K562 (cell line): ENCODE measurements around the gene CDKL5. TPM values are rescaled to one million over a fixed set of nuclear protein-coding genes. Genes with fewer than 3 reads are reported as not detected.

ENCODE experiments used
- ATAC-seq: fragments of 200-7000 bp; cut with Tn5 transposase; 3 replicates; pipeline ENCODE4 v1.9.1; 2020; ENCODE audit warnings: moderate library complexity
- BruUV-seq: library from RNA; stranded (reverse); fragments of 400-500 nt; replicated peaks from 2 replicates; lab custom pipeline; 2021; lab: Mats Ljungman, UMichigan
- CTCF ChIA-PET: fragments of 300-600 bp; formaldehyde crosslinking; extraction: SDS; loops from one replicate; lab custom pipeline; 2021; ENCODE audit warnings: low intra/inter-chr PET ratio; lab: Yijun Ruan, JAX
- POLR2A ChIA-PET: fragments of 300-600, 350-650 bp; sonication (Branson Sonifier 250); formaldehyde crosslinking; extraction: SDS; loops from one replicate; lab custom pipeline; 2021; ENCODE audit warnings: antibody characterized with exemption, inconsistent platforms; lab: Yijun Ruan, JAX
- DNase-seq, 4 experiments: peaks; one replicate each; pipeline versions ENCODE4 v3.0.0 to v3.0.0-alpha.2; 2011 to 2018; ENCODE audit warnings: low spot score in 3 of 4, mixed read lengths in 3 of 4; ENCODE audit errors: extremely low read depth in 1 of 4
- FAIRE-seq: peaks from 2 replicates; lab custom pipeline; 2011; peaks lifted over from hg19 to GRCh38; lab: Jason Lieb, UNC
- H2AFZ ChIP-seq: 2 replicates; pipeline ENCODE4 v1.6.0; 2011; ENCODE audit warnings: low read depth, low read length, control low read depth, inconsistent platforms
- H3K27ac ChIP-seq: fragments of 200-600 bp; 3 replicates; pipeline ENCODE4 v1.8.0; 2011; ENCODE audit warnings: low read depth, mild to moderate bottlenecking, control low read depth, inconsistent platforms, low read length, moderate library complexity, mixed read lengths; ENCODE audit errors: extremely low read depth
- H3K27me3 ChIP-seq, 2 experiments: fragments of 300-600 bp in 1 of 2; 2 replicates in 1 of 2; 3 replicates in 1 of 2; pipeline versions ENCODE4 v1.6.0 to v1.8.0; 2011; ENCODE audit warnings: inconsistent platforms in 2 of 2, low read length in 2 of 2, mild to moderate bottlenecking in 1 of 2, mixed read lengths in 1 of 2, moderate library complexity in 1 of 2; ENCODE audit not compliant: control insufficient read depth in 2 of 2, insufficient read depth in 2 of 2
- H3K36me3 ChIP-seq: fragments of 300-600 bp; 3 replicates; pipeline ENCODE4 v1.8.0; 2011; ENCODE audit warnings: mild to moderate bottlenecking, low read length, inconsistent platforms; ENCODE audit not compliant: control insufficient read depth, insufficient read depth
- H3K4me1 ChIP-seq, 2 experiments: fragments of 200-600 bp in 1 of 2; replicated peaks in 1 of 2; 2 replicates in 1 of 2; 3 replicates in 1 of 2; pipeline versions ENCODE4 v1.5.1 to v1.8.0; 2011; ENCODE audit warnings: inconsistent platforms in 2 of 2, low read length in 2 of 2, mild to moderate bottlenecking in 1 of 2, mixed read lengths in 1 of 2, moderate library complexity in 1 of 2; ENCODE audit not compliant: control insufficient read depth in 2 of 2, insufficient read depth in 2 of 2
- H3K4me2 ChIP-seq: 2 replicates; pipeline ENCODE4 v1.6.1; 2011; ENCODE audit warnings: low read length, control low read depth, inconsistent platforms, mixed read lengths; ENCODE audit not compliant: insufficient read depth
- H3K4me3 ChIP-seq: fragments of 200-600 bp; sonication (generic), shearing (Covaris generic); 2 replicates; pipeline ENCODE4 v1.5.1; 2016; ENCODE audit warnings: control low read depth, inconsistent platforms
- H3K79me2 ChIP-seq: fragments of 200-600 bp; 3 replicates; pipeline ENCODE4 v1.8.0; 2011; ENCODE audit warnings: low read length, inconsistent platforms; ENCODE audit not compliant: control insufficient read depth, insufficient read depth
- H3K9ac ChIP-seq, 2 experiments: 2 replicates each; pipeline versions ENCODE4 v1.6.0 to v1.6.1; 2011; ENCODE audit warnings: low read depth in 2 of 2, low read length in 2 of 2, control low read depth in 1 of 2, inconsistent platforms in 1 of 2, mild to moderate bottlenecking in 1 of 2, mixed read lengths in 1 of 2; ENCODE audit not compliant: insufficient read depth in 1 of 2
- H3K9me1 ChIP-seq: one replicate; pipeline ENCODE4 v1.6.0; 2011; ENCODE audit warnings: inconsistent platforms, mild to moderate bottlenecking, low read length, moderate library complexity; ENCODE audit not compliant: control insufficient read depth, insufficient read depth
- H3K9me3 ChIP-seq: replicated peaks from 2 replicates; pipeline ENCODE4 v1.5.1; 2011; ENCODE audit warnings: low read depth, low read length, inconsistent platforms; ENCODE audit not compliant: control insufficient read depth, insufficient read depth
- H4K20me1 ChIP-seq: replicated peaks from 2 replicates; pipeline ENCODE4 v1.6.1; 2011; ENCODE audit warnings: low read length, inconsistent platforms, mixed read lengths; ENCODE audit not compliant: control insufficient read depth, insufficient read depth
- DNMT1 ChIP-seq: fragments of 450-650 bp; IDR thresholded peaks from 2 replicates; pipeline ENCODE4 v1.6.1; 2016; ENCODE audit warnings: antibody characterized with exemption, mild to moderate bottlenecking
- ETV6 ChIP-seq, 3 experiments: fragments of 150-350 bp in 1 of 3; sonication (generic) in 1 of 3; formaldehyde crosslinking in 1 of 3; IDR thresholded peaks; 2 replicates each; pipeline versions ENCODE4 v1.6.1 to v1.8.0; 2014 to 2022; ENCODE audit warnings: borderline replicate concordance in 2 of 3, low read depth in 2 of 3, antibody characterized with exemption in 1 of 3, low read length in 1 of 3, mild to moderate bottlenecking in 1 of 3, missing genetic modification reagents in 1 of 3
- HCFC1 ChIP-seq: IDR thresholded peaks from 2 replicates; pipeline ENCODE4 v1.6.1; 2012; ENCODE audit warnings: low read depth, low read length, improper control_type of control experiment
- HOXB6 ChIP-seq: fragments of 250-450 bp; sonication (Bioruptor Pico); IDR thresholded peaks from 2 replicates; pipeline ENCODE4 v1.5.1; 2022; ENCODE audit warnings: mild to moderate bottlenecking, borderline replicate concordance
- JUND ChIP-seq, 2 experiments: IDR thresholded peaks; 2 replicates in 1 of 2; 3 replicates in 1 of 2; pipeline ENCODE4 v1.6.1; 2011; ENCODE audit warnings: borderline replicate concordance in 2 of 2, low read depth in 2 of 2, low read length in 2 of 2, improper control_type of control experiment in 1 of 2, missing biosample characterization in 1 of 2, missing genetic modification characterization in 1 of 2, missing genetic modification reagents in 1 of 2
- ZBTB1 ChIP-seq: sonication (generic); formaldehyde crosslinking; IDR thresholded peaks from 2 replicates; pipeline ENCODE4 v1.8.1; 2023; ENCODE audit warnings: missing genetic modification reagents, low read depth, mild to moderate bottlenecking, borderline replicate concordance
- ZNF445 ChIP-seq: fragments of 250-450 bp; sonication (Bioruptor Pico); IDR thresholded peaks from 2 replicates; pipeline ENCODE4 v1.4.0; 2020; ENCODE audit warnings: low read depth, mild to moderate bottlenecking, moderate library complexity
- WGBS: fragments of 100-300 bp; shearing (Covaris generic); methylation state at CpG from one replicate; pipeline ENCODE4 v1.1.6; 2016; ENCODE audit warnings: low coverage, mixed read lengths; ENCODE audit not compliant: insufficient coverage; ENCODE audit errors: missing lambda C conversion rate; 5-methylcytosine and 5-hydroxymethylcytosine counted together
- in situ Hi-C: fragments of 300-500 bp; cut with MboI; formaldehyde crosslinking; loops from 4 replicates; pipeline ENCODE4 v1.15.0; 2018; ENCODE audit warnings: inconsistent platforms, mixed read lengths
- intact Hi-C: fragments of 100-400 bp; cut with micrococcal nuclease; formaldehyde crosslinking; loops from 2 replicates; pipeline ENCODE4 v1.14.2; 2022
- polyA plus RNA-seq, 8 experiments: library from polyadenylated mRNA; depleted of rRNA in 4 of 8; stranded (reverse) in 5 of 8; unstranded in 3 of 8; fragments of >200 nt; fragmentation: Nextera tagmentation in 2 of 8; fragmentation: Illumina TruSeq in 1 of 8; extraction: Ambion mirVana in 2 of 8; extraction: Trizol in 1 of 8; gene quantifications; 2 replicates each; pipeline versions ENCODE4 v1.2.1 to v1.2.3, GENCODE V29; 2011 to 2014; ENCODE audit warnings: inconsistent platforms in 1 of 8, missing spikeins in 1 of 8
- total RNA-seq, 7 experiments: library from RNA; depleted of rRNA in 6 of 7; stranded (reverse); fragments of >200 nt in 6 of 7; fragmentation: Illumina TruSeq in 2 of 7; extraction: Trizol in 2 of 7; gene quantifications; 2 replicates each; pipeline versions ENCODE4 v1.2.1 to v1.2.3, GENCODE V29; 2011 to 2021; ENCODE audit warnings: low replicate concordance in 1 of 7
- TF ChIP-seq, protein P1 (sequence below): sonication (generic); formaldehyde crosslinking; IDR thresholded peaks from 2 replicates; pipeline ENCODE4 v1.8.1; 2023; ENCODE audit warnings: missing genetic modification reagents, mild to moderate bottlenecking, borderline replicate concordance

Gene CDKL5
- total and polyA plus RNA-seq, 9 of the 15 experiments (the other 6 are each of a cell fraction or from before 2014, with no cell fraction given): under 0.01 to 0.21 (median 0.04) TPM

DNA sequence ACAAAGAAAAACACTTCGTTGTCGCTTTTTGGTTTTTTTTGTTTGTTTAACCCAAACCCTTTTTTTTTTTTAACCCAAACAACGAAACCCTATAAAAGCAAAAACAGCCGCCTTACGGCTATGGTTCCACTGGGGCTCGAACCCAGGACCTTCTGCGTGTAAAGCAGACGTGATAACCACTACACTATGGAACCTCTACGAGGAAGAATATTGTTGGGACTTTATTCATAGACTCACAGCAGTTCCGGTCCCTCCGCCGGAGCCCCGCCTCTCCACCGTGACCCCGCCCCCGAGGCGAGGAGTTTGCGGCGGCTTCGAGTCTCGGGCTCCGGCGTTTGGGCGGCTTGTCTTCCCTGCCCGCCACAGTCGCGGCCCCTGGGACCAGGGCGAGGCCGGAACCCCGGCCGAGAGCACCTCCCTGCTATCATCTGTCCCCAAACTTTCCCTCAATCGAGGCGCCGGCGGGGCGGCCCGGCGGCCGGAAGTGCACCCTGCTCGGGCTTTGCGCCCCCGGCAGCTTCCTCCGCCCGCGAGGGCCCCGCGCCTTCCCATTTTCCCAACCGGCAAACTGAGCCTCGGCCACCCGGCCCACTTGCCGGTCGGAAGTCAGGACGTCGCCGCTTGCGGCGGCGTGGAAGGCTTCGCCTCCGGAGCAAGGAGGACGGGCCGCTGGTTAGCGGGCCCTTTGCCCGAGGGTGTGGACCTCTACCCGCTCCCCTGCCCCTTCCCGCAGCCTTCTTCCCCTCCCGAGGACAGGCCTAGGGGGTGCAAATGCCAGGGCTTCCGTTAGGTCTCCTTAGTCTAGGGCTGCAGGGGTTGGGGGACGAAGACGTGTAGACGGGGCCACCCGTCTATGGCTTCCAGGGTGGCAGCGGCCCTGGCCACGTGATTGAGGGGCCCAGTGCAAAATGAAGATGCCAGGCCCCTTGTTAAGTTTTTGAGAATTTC, 249.7 kb downstream of the CDKL5 start:
- ChIA-PET CTCF (no interaction called here), POLR2A (no interaction called here)
- Histone ChIP-seq H3K27me3 (no peaks in the 10 kb centered on the region), H3K27ac (peak overlapping the region; percentile 76; the same call in 2 of the 3 replicates), H2AFZ (peak overlapping the region; percentile 85), H3K79me2 (no peaks in the 10 kb centered on the region), H3K4me2 (peak overlapping the region; percentile 64), H3K9ac (peak overlapping the region; percentile 77 to 92), H4K20me1 (no peaks in the 10 kb centered on the region), H3K4me1 (peaks cover 0 to 10% of the 10 kb centered on the region in 2 experiments; a peak in 3 of 5 replicates), H3K9me3 (no peaks in the 10 kb centered on the region), H3K36me3 (no peaks in the 10 kb centered on the region), H3K4me3 (peak overlapping the region; percentile 70), H3K9me1 (no peaks in the 10 kb centered on the region)
- FAIRE-seq (peak; percentile 65), ATAC-seq (peak; percentile 85), DNase-seq (peak; percentile 75 to 86 (median 85))
- 1% methylated on average over 23 of the region's 74 CpGs for WGBS
- in situ Hi-C loops: no loop called here
- intact Hi-C loops: no loop called here
- no TSS peak for BruUV-seq
- TF ChIP-seq HOXB6 (CRISPR knock-in tag) (no peak), ETV6 (IDR thresholded peaks at IDR 0.05; ENCODE audit: borderline replicate concordance in 1 of 2, low read depth in 2 of 2, low read length in 1 of 2) (no peak), ETV6 (CRISPR knock-in tag; IDR thresholded peaks at IDR 0.05; ENCODE audit: borderline replicate concordance) (no peak), JUND (IDR thresholded peaks at IDR 0.05; ENCODE audit: borderline replicate concordance, low read depth, low read length) (no peak), JUND (tag; IDR thresholded peaks at IDR 0.05; ENCODE audit: borderline replicate concordance, low read depth, low read length) (no peak), ZNF445 (CRISPR knock-in tag) (no peak), ZBTB1 (CRISPR knock-in tag) (no peak), HCFC1 (no peak), DNMT1 (no peak)
- TF ChIP-seq, protein P1, sequence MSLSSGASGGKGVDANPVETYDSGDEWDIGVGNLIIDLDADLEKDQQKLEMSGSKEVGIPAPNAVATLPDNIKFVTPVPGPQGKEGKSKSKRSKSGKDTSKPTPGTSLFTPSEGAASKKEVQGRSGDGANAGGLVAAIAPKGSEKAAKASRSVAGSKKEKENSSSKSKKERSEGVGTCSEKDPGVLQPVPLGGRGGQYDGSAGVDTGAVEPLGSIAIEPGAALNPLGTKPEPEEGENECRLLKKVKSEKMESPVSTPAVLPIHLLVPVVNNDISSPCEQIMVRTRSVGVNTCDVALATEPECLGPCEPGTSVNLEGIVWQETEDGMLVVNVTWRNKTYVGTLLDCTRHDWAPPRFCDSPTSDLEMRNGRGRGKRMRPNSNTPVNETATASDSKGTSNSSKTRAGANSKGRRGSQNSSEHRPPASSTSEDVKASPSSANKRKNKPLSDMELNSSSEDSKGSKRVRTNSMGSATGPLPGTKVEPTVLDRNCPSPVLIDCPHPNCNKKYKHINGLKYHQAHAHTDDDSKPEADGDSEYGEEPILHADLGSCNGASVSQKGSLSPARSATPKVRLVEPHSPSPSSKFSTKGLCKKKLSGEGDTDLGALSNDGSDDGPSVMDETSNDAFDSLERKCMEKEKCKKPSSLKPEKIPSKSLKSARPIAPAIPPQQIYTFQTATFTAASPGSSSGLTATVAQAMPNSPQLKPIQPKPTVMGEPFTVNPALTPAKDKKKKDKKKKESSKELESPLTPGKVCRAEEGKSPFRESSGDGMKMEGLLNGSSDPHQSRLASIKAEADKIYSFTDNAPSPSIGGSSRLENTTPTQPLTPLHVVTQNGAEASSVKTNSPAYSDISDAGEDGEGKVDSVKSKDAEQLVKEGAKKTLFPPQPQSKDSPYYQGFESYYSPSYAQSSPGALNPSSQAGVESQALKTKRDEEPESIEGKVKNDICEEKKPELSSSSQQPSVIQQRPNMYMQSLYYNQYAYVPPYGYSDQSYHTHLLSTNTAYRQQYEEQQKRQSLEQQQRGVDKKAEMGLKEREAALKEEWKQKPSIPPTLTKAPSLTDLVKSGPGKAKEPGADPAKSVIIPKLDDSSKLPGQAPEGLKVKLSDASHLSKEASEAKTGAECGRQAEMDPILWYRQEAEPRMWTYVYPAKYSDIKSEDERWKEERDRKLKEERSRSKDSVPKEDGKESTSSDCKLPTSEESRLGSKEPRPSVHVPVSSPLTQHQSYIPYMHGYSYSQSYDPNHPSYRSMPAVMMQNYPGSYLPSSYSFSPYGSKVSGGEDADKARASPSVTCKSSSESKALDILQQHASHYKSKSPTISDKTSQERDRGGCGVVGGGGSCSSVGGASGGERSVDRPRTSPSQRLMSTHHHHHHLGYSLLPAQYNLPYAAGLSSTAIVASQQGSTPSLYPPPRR (CRISPR knock-in tag): no peak
